Stimulated activated CD4-positive, alpha-beta T cell treated with anti-CD3 and anti-CD28 coated beads, Interleukin-1b, Interleukin-23, amount 100 ng/mL, for 4 hours (primary cell): Measurements from ENCODE around the gene PRMT7.

Experiments used
- DNase-seq, 2 donors: peaks; one replicate each; pipeline ENCODE4 v3.0.0-alpha.2; 2020; ENCODE audit warnings: low read depth in 2 of 2

Gene PRMT7

GRCh38 chr16:68395167-68395786, 84.5 kb downstream of the PRMT7 start:
- DNase-seq = no peak

DNA sequence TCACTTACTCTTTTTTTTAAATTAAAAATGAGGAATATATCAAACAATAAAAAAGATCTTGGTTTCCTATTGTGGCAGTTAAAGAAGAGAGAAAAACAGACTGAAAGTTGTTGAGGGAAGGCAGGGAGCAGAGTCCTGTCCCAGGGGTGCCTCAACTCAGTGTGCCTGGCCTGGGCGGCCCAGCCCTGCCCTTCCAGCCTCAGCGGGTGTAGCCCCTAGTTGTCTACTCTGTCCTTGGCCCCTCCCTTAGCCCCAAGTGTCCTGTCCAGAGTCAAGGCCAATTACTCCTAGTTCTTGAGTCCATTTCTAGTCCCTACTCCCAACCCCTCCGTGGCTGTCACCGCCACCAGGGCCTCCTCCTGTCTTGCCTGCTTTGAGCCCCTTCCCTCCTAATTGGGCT, 85.0 kb downstream of the PRMT7 start:
- DNase-seq = no peak

DNA sequence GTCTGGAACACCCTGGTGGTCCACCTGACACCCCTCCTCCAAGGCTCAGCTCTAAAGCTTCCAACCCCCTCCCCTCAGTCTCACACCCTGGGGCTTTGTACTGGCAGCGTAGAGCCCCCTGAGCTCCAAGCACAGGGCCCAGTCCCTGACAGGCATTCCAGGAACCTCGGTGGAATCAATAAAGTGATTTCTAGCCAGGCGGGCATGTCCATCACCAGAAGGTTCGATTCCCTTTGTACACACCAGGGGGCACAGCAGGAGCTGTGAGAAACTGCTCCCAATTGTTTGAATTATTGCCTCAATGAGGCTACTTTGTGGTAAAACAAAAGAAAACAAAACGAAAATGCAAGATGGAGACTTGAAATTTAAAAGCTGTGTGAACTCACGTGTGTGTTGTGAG, 85.7 kb downstream of the PRMT7 start:
- DNase-seq = peak; percentile 11 to 38

DNA sequence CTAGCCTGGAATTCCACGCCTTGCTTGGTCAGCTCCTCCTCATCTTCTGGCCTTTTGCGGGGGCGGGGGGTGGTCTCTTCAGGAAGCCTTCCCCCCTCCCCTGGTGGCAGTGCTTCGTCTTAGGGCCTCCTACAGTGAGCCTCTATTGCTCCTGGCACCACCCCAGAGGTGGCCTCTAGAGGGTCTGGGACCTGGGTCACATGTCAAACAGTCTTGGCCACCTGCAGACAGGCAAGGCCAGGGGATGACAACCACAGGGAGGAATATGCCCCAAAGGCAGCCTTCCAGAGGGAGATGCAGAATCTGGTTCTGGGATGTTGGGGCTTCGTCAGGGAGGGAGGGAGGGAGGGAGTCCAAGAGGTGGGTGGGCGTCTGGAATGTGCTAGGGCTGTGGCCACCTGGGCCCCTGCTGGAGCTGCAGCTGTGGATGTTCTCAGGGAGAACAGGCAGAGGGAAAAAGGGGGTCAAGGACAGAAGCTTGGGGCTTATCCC, 86.9 kb downstream of the PRMT7 start:
- DNase-seq = no peak

GRCh38 chr16:68399456-68399855, 88.6 kb downstream of the PRMT7 start:
- DNase-seq = no peak

DNA sequence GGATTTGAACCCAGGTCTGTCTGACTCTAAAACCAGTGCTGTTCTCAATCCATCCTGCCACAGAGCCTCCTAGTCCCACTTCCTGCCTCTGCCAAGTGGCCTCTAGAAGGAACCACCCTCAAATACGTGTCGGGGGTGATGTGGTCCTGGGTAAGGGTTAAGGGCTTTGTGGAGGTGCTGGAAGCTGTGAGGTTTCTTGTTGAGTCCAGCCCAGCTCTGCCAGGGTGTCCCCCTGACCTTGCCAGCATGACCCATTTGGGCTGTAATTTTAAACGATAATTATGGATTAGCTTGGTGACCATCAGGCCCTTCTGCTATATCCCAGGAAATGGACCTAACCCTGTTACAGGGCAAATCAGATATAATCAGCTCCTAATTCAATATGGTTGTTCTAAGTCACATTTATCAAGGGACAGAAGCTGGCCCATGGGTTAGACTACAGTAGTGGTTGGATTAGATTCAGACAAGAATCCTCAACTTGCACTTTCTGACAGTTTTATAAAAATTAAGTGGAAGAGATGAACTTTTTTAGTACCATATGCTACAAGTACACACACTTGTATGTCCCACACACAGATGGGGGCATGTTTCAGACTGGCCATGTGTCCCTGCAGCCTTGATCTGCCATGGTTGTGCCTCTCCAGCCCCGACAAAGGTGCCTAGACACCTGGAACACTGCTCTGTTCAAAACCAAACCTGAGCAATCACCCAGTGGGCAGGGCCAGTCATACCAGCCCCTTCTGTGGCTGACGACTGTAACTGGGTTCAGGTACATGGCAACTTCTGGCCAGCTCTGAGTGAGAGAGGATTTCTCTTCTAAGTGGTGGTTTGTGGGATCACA, 89.5 kb downstream of the PRMT7 start:
- no peak for DNase-seq

GRCh38 chr16:68400924-68401460, 90.2 kb downstream of the PRMT7 start:
- no peak for DNase-seq

GRCh38 chr16:68401871-68402747, 91.3 kb downstream of the PRMT7 start:
- no peak for DNase-seq

DNA sequence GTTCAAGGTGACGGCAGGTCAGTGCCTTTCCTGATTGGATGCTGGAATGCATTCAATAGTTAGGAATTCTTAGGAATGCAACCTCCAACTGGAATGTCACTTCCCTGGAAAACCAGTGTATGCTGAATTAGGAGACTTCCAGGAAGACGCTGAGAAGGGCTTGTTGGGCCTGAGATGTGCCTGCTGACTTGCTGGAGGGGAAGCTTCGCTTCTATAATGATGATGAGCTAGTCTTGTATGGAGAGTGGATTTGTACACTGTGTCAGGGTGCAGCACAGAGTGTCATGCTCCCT, 91.9 kb downstream of the PRMT7 start:
- no peak for DNase-seq

GRCh38 chr16:68403177-68403576, 92.4 kb downstream of the PRMT7 start:
- DNase-seq = no peak

DNA sequence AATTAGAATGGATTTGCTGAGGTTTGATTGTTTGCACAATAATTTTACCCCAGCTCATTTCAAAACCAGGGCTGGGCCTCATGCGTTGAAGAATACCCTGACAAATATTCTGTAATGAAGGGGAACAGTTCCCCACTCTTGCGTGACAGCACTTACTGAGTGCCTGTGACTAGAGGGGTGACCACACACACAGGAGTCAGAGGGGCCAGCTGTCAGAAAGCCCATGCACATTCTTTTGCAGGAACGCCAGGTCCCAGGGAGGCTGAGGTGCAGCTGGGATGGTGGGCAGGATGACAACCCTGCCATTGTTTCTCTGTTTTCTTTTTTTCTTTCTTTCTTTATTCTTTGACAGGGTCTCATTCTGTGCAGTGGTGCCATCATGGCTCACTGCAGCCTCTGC, 92.9 kb downstream of the PRMT7 start:
- DNase-seq = no peak

- no peak for DNase-seq
These were observed 94.0 kb downstream of the PRMT7 start for GRCh38 chr16:68404736-68405345.

DNA sequence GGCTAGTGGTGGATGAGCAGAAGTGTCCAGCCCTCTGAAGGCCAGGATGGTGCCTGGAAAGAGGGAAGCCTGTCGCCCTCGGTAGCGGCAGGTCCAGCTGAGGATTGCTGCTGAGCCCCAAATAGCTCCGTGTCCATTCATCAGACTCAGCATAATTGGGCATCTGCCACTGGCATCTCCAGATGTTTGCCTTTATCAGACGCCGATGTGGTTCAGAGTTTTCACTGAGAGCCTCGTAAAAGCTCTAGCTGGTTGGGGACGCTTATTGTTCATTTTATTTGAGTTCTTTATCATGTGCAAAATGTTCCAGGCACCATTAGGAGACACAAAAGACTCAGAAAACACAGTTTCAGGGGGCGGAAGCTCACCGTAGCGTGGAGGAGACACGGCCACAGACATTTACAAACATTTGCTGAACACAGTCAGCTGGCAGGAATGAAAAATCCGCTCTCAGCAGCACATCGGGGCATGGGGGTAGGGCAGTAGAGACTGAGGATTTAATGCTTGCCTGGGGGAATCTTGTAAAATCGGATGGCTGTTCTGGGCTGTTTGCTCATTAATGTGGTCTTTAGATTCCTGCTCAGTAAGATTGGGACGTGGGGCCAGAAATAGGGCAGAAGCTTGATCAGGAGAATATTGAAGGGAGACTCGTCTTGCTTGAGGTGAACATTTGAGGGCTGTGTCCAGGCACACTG, 95.8 kb downstream of the PRMT7 start:
- DNase-seq = no peak
